Peyer's patch (tissue), 4 donors: ENCODE results near the gene NDNF. TPM values are rescaled to one million over a fixed set of nuclear protein-coding genes. Genes with fewer than 3 reads are reported as not detected.

Source experiments
- DNase-seq, 3 donors: peaks; one replicate each; pipeline ENCODE4 v3.0.0-alpha.2; 2017 to 2019
- H3K27ac ChIP-seq, 4 donors: fragments of 200-600 bp; sonication (generic); one replicate each; pipeline ENCODE4 v1.5.1; 2016 to 2019
- H3K27me3 ChIP-seq, 2 donors: fragments of 200-600 bp; sonication (generic); one replicate each; pipeline ENCODE4 v1.5.1; 2019
- H3K36me3 ChIP-seq, 3 donors: fragments of 200-600 bp; sonication (generic); one replicate each; pipeline ENCODE4 v1.5.1; 2016 to 2019
- H3K4me1 ChIP-seq, 4 donors: fragments of 200-600 bp; sonication (generic); one replicate each; pipeline ENCODE4 v1.5.1; 2016 to 2019
- H3K4me3 ChIP-seq, 4 donors: fragments of 200-600 bp; sonication (generic); 1 replicate in 3 of 4; 2 replicates in 1 of 4; pipeline ENCODE4 v1.5.1; 2016 to 2019; ENCODE audit warnings: mild to moderate bottlenecking in 1 of 4
- H3K9me3 ChIP-seq, 4 donors: fragments of 200-600 bp; sonication (generic); one replicate each; pipeline ENCODE4 v1.5.1; 2016 to 2019; ENCODE audit warnings: mild to moderate bottlenecking in 1 of 4
- CTCF ChIP-seq, 6 experiments: fragments of 450-650 bp in 4 of 6; fragments of 200-600 bp in 2 of 6; sonication (generic) in 1 of 6; IDR thresholded peaks; one replicate each; pipeline ENCODE4 v1.5.1; 2017 to 2019; ENCODE audit warnings: antibody characterized with exemption in 6 of 6, mild to moderate bottlenecking in 3 of 6, moderate library complexity in 1 of 6
- POLR2A ChIP-seq, 2 donors: fragments of 450-650 bp; IDR thresholded peaks; one replicate each; pipeline ENCODE4 v1.5.1; 2017; ENCODE audit warnings: antibody characterized with exemption in 2 of 2, mild to moderate bottlenecking in 2 of 2, moderate library complexity in 2 of 2
- total RNA-seq, 4 donors: library from RNA; depleted of rRNA; stranded (reverse); fragments of >200 nt; gene quantifications; one replicate each; pipeline ENCODE4 v1.1.0, GENCODE V29; 2016

NDNF gene
- total RNA-seq, 4 donors from 2014 or later, result 0.70 to 2.9 (median 2.3) TPM; not detected in 1

GRCh38 chr4:121015421-121015820, 56.9 kb downstream of the NDNF start:
- DNase-seq, result no peak
- no peaks in the 10 kb centered on the region for H3K36me3 ChIP-seq
- no peaks in the 10 kb centered on the region for H3K9me3 ChIP-seq
- H3K4me3 ChIP-seq, result no peak overlapping the region
- no peaks in the 10 kb centered on the region for H3K4me1 ChIP-seq
- no peak overlapping the region for H3K27ac ChIP-seq
- no peaks in the 10 kb centered on the region for H3K27me3 ChIP-seq
- TF ChIP-seq CTCF (IDR thresholded peaks at IDR 0.05), result no peak
- no peak for TF ChIP-seq POLR2A (IDR thresholded peaks at IDR 0.05)

GRCh38 chr4:121014544-121014943, 57.8 kb downstream of the NDNF start:
- DNase-seq, result no peak
- H3K4me1 ChIP-seq, result no peaks in the 10 kb centered on the region
- H3K9me3 ChIP-seq, result no peaks in the 10 kb centered on the region
- no peak overlapping the region for H3K27ac ChIP-seq
- H3K27me3 ChIP-seq, result no peaks in the 10 kb centered on the region
- TF ChIP-seq CTCF (IDR thresholded peaks at IDR 0.05) (no peak), POLR2A (IDR thresholded peaks at IDR 0.05) (no peak)
- H3K36me3 ChIP-seq, result no peaks in the 10 kb centered on the region
- no peak overlapping the region for H3K4me3 ChIP-seq

GRCh38 chr4:121011780-121012340, 60.5 kb downstream of the NDNF start:
- H3K36me3 ChIP-seq, result no peaks in the 10 kb centered on the region
- no peak overlapping the region for H3K4me3 ChIP-seq
- H3K9me3 ChIP-seq, result no peaks in the 10 kb centered on the region
- H3K27me3 ChIP-seq, result no peaks in the 10 kb centered on the region
- no peak for DNase-seq
- no peaks in the 10 kb centered on the region for H3K4me1 ChIP-seq
- no peak overlapping the region for H3K27ac ChIP-seq
- TF ChIP-seq POLR2A (IDR thresholded peaks at IDR 0.05), result no peak
- no peak for TF ChIP-seq CTCF (IDR thresholded peaks at IDR 0.05)

- no peak for DNase-seq
- Histone ChIP-seq H3K36me3 (no peaks in the 10 kb centered on the region), H3K4me3 (no peak overlapping the region), H3K27me3 (no peaks in the 10 kb centered on the region), H3K4me1 (no peaks in the 10 kb centered on the region), H3K27ac (no peak overlapping the region), H3K9me3 (no peaks in the 10 kb centered on the region)
- no peak for TF ChIP-seq CTCF (IDR thresholded peaks at IDR 0.05)
- no peak for TF ChIP-seq POLR2A (IDR thresholded peaks at IDR 0.05)
Measured at GRCh38 chr4:121011138-121011537, 61.2 kb downstream of the NDNF start.

- DNase-seq, result no peak
- H3K36me3 ChIP-seq, result no peaks in the 10 kb centered on the region
- H3K9me3 ChIP-seq, result no peaks in the 10 kb centered on the region
- H3K4me3 ChIP-seq, result no peak overlapping the region
- H3K4me1 ChIP-seq, result no peaks in the 10 kb centered on the region
- H3K27me3 ChIP-seq, result no peaks in the 10 kb centered on the region
- TF ChIP-seq CTCF (IDR thresholded peaks at IDR 0.05) (no peak), POLR2A (IDR thresholded peaks at IDR 0.05) (no peak)
- no peak overlapping the region for H3K27ac ChIP-seq
Measured at GRCh38 chr4:121009578-121010478, 62.5 kb downstream of the NDNF start.
